GM18520 (cell line): ENCODE measurements around the gene PTCSC3.

Experiments
- ATAC-seq: cut with Tn5 transposase; IDR thresholded peaks from one replicate; pipeline ENCODE4 v1.9.1; 2021; ENCODE audit not compliant: unreplicated experiment

Gene PTCSC3

DNA sequence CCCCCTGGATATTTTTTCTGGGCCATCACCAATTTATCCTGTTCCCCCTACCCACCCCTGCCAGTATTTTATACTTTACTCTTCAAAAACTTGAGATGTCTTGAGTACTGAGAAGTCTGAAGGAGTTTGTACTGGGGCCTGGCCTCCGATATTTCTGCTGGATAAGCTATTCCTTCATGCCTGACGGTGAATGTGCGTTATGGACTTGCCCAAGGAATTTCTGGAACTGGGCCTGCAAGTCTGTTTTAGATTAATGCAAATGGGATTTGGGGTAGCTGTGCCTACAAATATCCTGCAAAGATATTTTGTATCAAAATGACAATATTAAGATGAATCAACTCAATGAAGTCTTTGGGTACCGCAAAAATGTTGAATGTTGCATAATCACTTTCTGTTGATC, at the start of gene PTCSC3:
Gene PTCSC3 (minus strand): TSS at position 199 of the 400 bp plus-strand sequence.
- ATAC-seq: no peak

- no peak for ATAC-seq
Measured at GRCh38 chr14:36226164-36226563, 49.6 kb upstream of the PTCSC3 start.

- no peak for ATAC-seq
Measured at GRCh38 chr14:36224176-36224575, 47.7 kb upstream of the PTCSC3 start.

DNA sequence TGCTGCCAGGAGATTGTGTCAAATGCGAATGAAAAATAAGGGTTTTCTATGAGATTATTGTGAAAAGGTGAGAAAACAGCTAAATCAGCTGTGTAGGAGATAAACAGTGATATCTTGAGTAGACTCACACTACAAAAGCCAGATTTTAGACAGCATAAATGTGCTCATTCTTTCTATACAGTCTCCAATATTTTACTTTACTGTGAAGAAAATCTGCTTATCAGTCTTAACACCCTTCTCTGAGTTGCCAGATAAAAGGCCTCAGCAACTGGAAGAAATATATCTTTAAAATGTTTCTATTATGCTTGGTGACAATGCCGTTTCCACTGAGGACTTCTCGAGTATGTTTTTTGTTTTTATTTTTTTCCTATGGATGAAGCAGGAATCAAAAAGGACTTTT, 47.0 kb upstream of the PTCSC3 start:
- ATAC-seq: no peak

GRCh38 chr14:36222952-36223468, 46.5 kb upstream of the PTCSC3 start:
- ATAC-seq: no peak

- ATAC-seq: no peak
Measured at GRCh38 chr14:36222337-36222736, 45.8 kb upstream of the PTCSC3 start.

DNA sequence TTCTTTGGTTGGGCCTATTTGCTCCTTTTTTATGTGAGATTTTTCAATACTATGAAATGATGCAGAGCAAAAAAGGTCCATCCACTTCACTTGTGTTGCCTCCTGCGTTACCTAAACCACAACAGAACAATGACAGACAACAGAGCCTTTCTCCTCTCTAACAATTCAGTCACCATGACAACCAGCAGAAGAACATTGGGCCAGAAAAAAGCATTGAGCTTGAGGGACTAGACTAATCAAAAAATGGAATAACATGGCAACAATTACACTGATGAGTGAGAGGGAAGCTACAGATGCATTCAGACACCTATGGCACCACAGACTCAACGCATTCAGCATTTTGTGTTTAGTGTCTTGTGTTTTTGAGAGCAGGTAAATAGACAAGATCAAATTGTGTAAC, 44.6 kb upstream of the PTCSC3 start:
- no peak for ATAC-seq

- ATAC-seq: no peak
Measured at GRCh38 chr14:36217732-36218131, 41.2 kb upstream of the PTCSC3 start.

- ATAC-seq: no peak
Measured at GRCh38 chr14:36217027-36217426, 40.5 kb upstream of the PTCSC3 start.

DNA sequence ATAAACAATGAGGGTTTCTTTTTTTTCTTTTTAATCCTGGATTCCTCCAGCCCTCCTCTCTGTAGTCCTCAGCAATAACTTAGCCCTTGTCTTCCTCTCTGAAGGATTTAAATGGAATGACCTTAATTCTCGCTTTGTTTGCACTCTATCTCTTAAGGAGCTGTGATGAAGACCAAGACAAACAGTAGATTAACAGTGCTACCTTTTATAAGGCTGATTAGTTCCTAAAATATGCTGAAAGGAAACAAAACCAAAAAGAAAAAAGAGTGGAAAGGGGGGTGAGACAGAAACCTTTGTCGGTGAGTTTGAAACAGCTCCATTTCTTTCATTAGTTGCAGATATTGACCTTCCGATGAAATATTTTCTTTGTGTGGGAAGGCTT, 38.7 kb upstream of the PTCSC3 start:
- ATAC-seq: no peak

GRCh38 chr14:36214476-36215216, 38.1 kb upstream of the PTCSC3 start:
- ATAC-seq: no peak

- no peak for ATAC-seq
Measured at GRCh38 chr14:36212987-36213386, 36.5 kb upstream of the PTCSC3 start.

- no peak for ATAC-seq
Measured at GRCh38 chr14:36212577-36212976, 36.1 kb upstream of the PTCSC3 start.

DNA sequence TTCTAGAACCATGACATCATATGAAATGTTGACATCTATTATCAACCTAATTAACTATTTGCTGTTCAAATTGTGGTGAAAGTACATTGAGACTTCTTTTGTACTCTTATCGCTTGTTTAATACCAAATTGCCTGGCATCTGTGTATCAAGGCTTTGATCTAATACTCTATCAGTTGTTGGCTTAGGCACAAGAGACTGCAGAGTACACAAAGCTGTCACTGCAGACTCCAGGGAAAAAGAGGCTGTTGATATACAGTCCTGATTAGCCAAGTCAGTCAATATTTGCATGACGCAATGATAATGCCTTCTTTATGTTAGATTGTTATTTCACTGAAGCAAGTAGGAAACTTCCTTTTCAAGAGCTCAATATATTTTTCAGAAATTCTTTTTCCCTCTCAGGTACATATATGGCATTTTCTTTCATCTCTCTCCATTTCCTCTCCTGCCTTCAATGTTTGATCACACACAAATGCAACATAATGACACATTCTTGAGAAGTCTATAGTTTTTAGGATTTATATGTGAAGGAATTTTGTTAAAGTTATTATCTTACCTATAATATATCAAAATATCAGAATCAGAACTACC, 32.3 kb upstream of the PTCSC3 start:
- no peak for ATAC-seq

- no peak for ATAC-seq
Measured at GRCh38 chr14:36207500-36207899, 31.0 kb upstream of the PTCSC3 start.

DNA sequence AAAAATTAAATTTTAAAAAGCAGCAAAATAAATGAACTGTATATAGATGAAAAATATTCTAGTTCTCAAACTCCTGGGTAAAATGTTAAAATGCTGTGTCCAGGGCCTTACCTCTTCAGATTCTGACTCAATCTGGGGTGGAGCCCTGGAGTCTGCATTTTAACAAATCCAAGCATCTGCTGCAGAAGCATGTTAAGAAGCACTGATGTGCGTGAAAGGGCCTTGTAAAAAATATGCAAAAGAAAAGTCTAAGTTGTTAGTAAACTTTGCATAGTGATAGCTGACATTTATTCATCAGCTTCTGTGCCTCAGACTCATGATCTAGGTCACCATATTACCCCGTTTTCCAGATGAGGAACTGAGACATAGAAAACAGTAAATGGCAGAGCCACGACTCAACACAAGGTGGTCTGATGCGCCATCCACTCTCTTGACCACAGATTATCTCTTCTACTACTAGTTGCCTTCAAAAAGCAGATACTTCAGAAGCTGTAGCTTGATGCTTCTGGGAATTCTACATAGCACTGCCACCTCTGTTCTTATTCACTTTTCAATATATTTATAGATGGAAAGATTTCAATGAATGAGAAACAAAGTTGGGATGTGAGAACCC, 28.0 kb upstream of the PTCSC3 start:
- no peak for ATAC-seq

- no peak for ATAC-seq
Measured at GRCh38 chr14:36198378-36198777, 21.9 kb upstream of the PTCSC3 start.

DNA sequence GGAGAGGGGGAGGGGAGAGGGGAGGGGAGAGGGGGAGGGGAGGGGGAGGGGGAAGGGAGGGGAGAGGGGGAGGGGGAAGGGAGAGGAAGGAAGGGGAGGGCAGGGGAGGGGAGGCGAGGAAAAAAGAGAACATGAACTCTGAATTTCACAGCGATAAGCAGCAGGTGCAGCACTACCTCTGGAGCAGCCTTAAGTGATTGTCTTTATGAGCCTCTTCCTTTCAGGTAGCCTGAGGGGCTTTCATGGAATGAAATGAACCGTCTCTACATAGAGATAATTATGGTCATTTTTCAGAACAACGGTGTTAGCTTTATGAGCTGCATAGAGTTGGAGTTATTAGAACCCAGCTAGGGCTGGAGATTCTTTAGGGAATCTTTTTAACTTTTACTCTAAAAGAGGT, 18.1 kb upstream of the PTCSC3 start:
- no peak for ATAC-seq

- no peak for ATAC-seq
Measured at GRCh38 chr14:36192530-36192929, 16.0 kb upstream of the PTCSC3 start.

DNA sequence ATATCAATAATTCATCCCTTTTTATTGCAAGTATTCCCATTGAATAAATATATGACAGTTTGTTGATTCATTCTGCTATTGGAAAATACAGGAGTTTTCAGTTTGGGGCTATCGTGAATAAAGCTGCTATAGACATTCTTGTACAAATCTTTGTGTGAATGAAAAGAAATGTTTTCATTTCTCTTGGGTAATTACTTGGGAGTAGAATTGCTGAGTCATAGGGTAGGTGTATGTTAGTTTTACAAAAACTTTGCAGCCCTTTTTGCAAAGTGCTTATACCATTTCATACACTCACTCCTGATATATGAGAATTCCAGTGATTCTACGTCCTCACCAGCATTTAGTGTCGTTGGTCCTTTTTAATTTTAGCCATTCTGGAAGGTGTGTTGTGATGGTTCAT, 6.9 kb upstream of the PTCSC3 start:
- ATAC-seq: no peak

DNA sequence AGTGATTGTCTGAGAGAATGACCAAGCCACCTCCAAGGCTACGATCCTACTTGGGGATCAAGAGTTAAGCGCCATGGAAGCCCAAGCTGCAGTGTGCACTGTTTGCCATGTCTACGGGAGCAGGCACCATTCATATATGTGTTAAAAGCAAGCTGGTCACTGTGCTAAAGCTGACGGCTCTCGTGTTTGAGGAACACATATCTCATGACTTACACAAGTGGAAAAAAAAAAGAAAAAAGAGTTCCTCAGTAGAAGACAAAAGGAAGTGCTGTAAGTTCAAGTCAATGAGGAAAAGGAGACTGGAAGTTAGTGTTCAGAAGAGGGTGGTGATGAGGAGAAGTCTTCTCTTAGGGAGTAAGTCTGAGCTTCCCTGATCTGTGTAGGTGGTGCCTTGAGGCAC, 4.9 kb upstream of the PTCSC3 start:
- ATAC-seq: no peak

- no peak for ATAC-seq
Measured at GRCh38 chr14:36177489-36177888, 967 bp upstream of the PTCSC3 start.
